Islet of Langerhans (tissue), 1 donor: ENCODE measurements around the gene CEP112.
A peak's percentile ranks its signal among the peaks of the same experiment; 100 is the strongest.
"Not testable (repeated sequence)": the region's sequence is repeated elsewhere in the genome, so short reads cannot be mapped to it uniquely, and the experiment has no call there.

Experiments used
- FAIRE-seq: peaks from one replicate; lab custom pipeline; 2011; peaks lifted over from hg19 to GRCh38; lab: Jason Lieb, UNC

The CEP112 gene

DNA sequence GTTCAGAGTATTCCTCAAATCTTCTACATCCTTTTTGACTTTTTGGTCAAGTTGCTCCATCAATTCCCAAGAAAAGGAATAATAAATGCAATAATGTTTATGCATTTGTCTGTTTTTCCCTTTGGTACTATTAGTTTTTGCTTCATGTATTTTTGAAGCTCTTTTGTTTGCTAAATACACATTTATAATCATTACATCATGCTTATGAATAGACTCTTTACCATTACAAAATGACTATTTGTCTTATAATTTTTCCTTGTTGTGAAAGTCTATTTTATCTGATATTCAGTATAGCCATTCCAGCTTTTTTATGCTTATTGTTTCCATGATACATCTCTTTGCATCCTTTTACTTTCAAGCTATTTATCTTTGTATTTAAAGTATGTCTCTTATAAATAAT is 41.2 kb downstream of the CEP112 start:
- FAIRE-seq = no peak

DNA sequence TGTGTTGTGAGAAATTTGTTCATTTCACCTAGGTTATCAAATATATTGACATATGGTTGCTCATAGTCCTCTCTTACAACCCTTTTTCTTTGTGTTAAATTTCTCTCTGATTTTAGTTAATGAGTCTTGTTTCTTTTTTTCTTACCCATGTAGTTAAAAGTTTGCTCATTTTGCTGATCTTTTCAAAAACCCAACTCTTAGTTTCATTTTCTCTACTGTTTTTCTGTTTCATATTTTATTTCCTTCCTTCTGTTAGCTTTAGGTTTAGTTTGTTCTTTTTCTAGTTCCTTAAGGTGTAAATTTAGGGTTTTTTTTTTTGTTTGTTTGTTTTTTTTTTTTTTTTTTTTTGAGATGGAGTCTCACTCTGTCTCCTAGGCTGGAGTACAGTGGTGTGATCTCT is 42.4 kb downstream of the CEP112 start:
- FAIRE-seq = no peak

DNA sequence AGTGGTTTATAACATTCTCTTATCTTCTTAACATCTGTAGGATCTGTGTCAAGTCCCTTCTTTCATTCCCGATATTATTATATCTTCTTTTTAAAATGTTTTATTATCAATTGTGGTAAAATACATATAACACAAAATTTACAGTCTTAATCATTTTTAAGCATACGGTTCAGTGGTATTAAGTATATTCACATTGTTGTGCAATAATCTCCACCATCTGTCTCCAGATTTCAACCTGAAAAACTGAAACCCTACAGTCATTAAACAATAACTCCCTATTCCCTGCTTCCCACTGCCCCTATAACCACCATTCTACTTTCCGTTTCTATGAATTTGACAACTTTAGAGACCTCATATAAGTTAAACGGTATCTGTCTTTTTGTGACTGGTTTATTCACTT is 45.5 kb downstream of the CEP112 start:
- no peak for FAIRE-seq

GRCh38 chr17:66143657-66144282 is 48.2 kb downstream of the CEP112 start:
- no peak for FAIRE-seq

DNA sequence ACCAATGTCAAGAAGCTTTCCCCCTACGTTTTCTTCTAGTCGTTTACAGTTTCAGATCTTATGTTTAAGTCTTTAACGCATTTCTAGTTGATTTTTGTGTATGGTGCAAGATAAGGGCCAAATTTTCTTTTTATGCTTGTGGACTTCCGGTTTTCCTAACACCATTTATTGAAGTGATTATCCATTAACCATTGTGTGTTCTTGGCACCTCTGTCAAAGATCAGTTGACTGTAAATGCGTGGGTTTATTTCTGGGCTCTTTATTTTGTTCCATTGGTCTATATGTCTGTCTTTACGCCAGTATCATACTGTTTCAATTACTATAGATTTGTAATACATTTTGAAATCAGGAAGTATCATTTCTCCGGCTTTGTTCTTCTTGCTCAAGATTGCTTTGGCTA is 49.5 kb downstream of the CEP112 start:
- no peak for FAIRE-seq

GRCh38 chr17:66138120-66138519 is 53.8 kb downstream of the CEP112 start:
- FAIRE-seq = no peak

GRCh38 chr17:66135896-66136295 is 56.0 kb downstream of the CEP112 start:
- FAIRE-seq = no peak

- no peak for FAIRE-seq
These were observed 56.7 kb downstream of the CEP112 start for GRCh38 chr17:66135219-66135618.

GRCh38 chr17:66129759-66130158 is 62.2 kb downstream of the CEP112 start:
- FAIRE-seq = no peak

DNA sequence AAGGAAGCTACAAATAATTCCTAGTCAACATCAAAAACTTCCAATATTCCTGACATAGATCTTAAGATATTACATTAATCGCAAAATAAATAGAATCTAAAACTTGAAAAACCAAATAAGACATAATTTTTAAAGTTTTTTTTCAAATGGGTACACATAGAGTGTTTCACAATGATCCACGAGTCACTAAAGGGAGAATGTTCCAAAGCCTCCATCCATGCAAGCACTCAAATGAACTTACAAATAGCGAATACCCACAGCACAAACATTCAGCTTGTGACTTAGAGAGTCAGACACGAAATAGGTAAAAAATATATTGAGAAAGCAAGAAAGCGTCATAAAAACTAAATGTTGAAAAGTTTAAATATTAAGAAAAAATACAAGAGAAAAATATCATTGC is 65.7 kb downstream of the CEP112 start:
- no peak for FAIRE-seq

- no peak for FAIRE-seq
These were observed 68.8 kb downstream of the CEP112 start for GRCh38 chr17:66123163-66123562.

DNA sequence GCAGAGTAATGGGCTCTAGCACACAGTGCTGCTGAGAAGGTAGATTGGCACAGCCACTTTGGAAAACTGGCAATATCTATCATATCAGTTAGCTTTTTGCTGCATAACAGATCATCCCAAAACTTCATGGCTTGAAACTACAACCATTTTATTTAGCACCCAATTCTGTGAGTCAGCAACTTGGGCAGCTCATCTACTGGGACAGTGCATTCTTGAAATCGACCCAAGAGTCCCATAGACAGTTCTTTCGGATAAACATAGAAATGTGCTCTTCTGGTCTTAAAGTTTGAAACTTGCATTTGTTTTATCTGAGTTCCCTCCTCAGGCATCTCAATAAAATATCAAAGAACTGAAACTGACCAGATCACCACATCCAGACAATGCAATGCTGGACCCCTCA is 76.7 kb downstream of the CEP112 start:
- no peak for FAIRE-seq

DNA sequence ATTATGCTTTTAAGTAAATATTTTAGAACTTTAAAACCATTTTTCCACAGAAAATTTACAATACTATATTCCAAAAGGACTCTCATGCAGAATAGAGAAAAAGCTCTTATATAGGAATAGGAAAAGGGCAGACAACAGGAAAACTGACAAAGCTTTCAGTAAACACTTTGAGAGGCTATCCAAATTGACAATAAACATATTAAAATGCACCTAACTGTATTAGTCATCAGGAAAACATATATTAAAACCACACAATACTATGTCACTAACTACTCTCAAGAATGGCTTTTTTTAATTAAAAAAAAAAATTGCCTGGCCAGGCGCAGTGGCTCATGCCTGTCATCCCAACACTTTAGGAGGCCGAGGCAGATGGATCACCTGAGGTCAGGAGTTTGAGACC is 77.3 kb downstream of the CEP112 start:
- FAIRE-seq = no peak

- no peak for FAIRE-seq
These were observed 84.2 kb downstream of the CEP112 start for GRCh38 chr17:66107731-66108130.

DNA sequence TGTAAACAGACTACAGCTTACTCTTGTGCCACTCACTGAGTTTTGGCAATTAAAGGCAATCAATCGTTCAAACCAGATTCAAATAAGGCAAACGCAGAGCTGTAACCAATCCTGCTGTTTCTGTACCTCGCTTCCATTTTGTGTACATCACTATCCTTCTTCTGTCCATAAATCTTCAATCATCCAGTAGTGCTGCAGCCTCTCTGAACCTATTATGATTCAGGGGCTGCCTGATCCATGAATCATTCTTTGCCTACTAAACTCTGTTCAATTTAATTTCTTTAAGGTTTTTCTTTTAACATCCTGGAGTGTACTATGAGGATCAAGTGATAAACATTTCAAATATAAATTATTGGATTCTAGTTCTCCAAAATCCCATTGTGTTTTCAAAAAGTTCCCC is 93.9 kb downstream of the CEP112 start:
- FAIRE-seq = no peak

GRCh38 chr17:66094727-66095126 is 97.2 kb downstream of the CEP112 start:
- no peak for FAIRE-seq

DNA sequence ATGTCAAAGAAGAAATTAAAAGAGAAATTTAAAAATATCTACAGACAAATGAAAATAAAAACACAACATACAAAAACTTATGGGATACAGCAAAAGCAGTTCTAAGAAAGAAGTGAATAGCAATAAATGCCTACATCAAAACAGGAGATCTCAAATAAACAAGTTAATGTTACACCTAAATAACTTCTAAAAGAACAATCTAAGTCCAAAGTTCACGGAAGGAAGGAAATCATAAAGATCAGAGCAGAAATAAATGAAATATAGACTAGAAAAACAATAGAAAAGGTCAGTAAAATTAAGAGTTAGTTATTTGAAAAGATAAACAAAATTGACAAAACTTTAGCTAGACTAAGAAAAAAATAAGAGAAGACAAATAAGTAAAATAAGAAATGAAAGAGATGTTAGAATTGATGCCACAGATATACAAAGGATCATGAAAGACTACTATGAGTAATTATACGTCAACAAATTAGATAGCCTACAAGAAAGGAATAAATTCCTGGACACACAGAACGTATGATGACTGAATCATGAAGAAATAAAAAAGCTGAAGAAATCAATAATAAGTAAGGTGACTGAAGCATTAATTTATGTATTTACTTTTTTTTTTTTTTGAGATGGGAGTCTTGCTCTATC is 100.4 kb downstream of the CEP112 start:
- no peak for FAIRE-seq

- FAIRE-seq = no peak
These were observed 102.2 kb downstream of the CEP112 start for GRCh38 chr17:66089764-66090163.

DNA sequence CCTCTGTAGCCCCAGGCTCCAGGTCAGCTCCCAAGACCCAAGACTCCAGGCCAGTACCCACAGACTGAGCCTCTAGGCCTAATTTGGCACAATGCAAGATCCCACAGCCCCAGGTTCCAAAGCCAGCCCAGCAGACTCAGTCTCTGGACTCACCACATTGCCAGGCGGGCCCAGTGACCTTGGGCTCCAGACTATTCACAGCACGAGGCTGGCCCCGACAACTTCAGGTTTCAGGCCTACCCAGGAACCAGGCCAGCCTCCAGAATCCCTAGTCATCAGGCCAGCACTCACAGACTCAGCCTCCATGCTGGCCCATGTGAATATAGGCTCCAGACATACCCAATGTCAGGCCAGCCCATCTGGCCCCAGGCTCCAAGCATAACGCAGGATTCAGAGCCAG is 103.8 kb downstream of the CEP112 start:
- no peak for FAIRE-seq

DNA sequence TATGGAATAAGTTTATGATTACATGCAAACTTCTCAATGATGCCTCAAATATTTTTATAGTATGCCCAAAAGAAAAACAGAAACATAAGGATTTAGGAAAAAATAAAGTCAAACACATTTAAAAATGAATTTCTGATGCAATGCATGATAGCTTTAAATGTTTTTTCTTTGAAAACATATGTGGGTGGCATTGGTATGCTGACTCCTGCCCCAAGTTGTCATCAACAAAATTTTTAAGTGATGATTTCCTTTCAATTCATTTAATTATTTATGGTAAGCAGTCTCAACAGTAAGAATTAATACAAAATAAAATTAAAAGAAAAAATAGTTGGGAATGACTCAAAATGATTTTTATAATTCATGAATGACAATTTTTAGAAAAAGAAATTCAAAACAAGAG is 104.9 kb downstream of the CEP112 start:
- peak; percentile 21 for FAIRE-seq

- FAIRE-seq = no peak
These were observed 106.7 kb downstream of the CEP112 start for GRCh38 chr17:66085221-66085620.

GRCh38 chr17:66080670-66081069 is 111.3 kb downstream of the CEP112 start:
- FAIRE-seq = not testable (repeated sequence)

DNA sequence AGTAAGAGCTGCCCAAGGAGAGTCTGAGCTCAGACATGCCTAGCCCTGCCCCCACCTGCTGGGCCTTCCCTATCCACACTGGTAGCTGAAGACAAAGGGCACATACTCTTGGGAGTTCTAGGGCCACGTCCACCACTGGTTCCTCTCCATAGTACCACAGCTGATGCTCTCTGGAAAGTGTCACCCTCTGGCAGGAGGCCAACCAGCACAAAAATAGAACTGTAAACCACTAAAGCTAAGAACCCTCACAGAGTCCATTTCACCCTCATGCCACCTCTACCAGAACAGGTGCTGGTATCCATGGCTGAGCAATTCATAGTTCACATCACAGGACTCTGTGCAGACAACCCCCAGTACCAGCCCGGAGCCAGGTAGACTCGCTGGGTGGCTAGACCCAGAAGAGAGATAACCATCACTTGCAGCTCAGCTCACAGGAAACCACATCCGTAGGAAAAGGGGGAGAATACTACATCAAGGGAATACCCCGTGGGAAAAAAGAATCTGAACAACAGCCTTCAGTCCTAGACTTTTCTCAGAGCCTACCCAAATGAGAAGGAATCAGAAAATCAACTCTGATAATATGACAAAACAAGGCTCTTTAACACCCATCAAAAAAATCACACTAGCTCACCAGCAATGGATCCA is 115.3 kb downstream of the CEP112 start:
- no peak for FAIRE-seq

GRCh38 chr17:66073384-66073783 is 118.5 kb downstream of the CEP112 start:
- FAIRE-seq = no peak
